Bronchial epithelial cell (primary cell): ENCODE measurements around the gene ZNF716. TPM values are rescaled to one million over a fixed set of nuclear protein-coding genes. Genes with fewer than 3 reads are reported as not detected.

Source experiments
- DNase-seq: peaks from one replicate; pipeline ENCODE4 v3.0.0-alpha.2; 2010; ENCODE audit warnings: low read depth
- FAIRE-seq: peaks from 2 replicates; lab custom pipeline; 2011; peaks lifted over from hg19 to GRCh38; lab: Jason Lieb, UNC
- H3K27me3 ChIP-seq: 2 replicates; pipeline ENCODE4 v1.5.1; 2011; ENCODE audit warnings: low read length; ENCODE audit not compliant: control insufficient read depth, insufficient read depth
- H3K36me3 ChIP-seq: 2 replicates; pipeline ENCODE4 v1.5.1; 2011; ENCODE audit warnings: low read length; ENCODE audit not compliant: control insufficient read depth, insufficient read depth
- H3K4me3 ChIP-seq: 2 replicates; pipeline ENCODE4 v1.5.1; 2011; ENCODE audit warnings: mild to moderate bottlenecking, low read depth, low read length, control low read depth
- total RNA-seq: library from RNA; depleted of rRNA; stranded (reverse); fragments of >200 nt; gene quantifications from 2 replicates; pipeline ENCODE4 v1.2.1, GENCODE V29; 2014
- TF ChIP-seq, protein P1 (sequence below): IDR thresholded peaks from 2 replicates; pipeline ENCODE4 v1.5.1; 2011; ENCODE audit warnings: mild to moderate bottlenecking, moderate library complexity, low read length, control low read depth, inconsistent platforms; ENCODE audit not compliant: insufficient read depth, severe bottlenecking

ZNF716 gene
- total RNA-seq, 1 donor from 2014 or later: not detected

DNA sequence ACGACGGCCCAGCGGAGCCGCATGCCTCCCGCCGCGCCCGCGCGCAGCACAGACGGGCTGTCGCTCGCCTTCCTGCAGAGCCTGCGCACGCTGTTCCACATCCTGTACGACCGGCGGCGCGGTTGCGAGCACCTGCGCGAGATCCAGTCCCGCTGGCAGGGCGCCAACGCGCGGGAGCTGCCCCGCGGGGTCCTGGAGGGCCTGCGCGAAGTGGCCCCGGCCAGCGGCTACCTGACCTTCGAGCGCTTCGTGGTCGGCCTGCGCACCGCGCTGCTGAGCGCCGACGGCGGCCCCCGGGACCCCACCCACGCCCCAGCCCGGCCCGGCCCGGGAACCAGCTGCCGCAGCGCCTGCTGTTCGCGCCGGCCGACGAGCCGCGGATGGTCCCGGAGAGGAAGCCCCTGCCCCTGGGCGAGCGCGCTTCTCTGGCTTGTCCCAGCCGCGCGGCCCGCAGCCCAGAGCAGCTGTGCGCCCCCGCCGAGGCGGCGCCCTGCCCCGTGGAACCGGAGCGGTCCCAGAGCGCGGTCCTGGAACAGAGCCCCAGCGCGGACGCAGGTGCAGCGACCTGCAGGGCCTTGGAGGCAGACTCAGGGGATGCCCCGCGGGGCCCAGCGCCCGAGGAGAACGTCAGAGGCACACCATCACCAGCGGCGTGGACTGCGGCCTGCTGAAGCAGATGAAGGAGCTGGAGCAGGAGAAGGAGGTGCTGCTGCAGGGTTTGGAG, 25.3 kb upstream of the ZNF716 start:
- no peaks in the 10 kb centered on the region for H3K36me3 ChIP-seq
- TF ChIP-seq, protein P1, sequence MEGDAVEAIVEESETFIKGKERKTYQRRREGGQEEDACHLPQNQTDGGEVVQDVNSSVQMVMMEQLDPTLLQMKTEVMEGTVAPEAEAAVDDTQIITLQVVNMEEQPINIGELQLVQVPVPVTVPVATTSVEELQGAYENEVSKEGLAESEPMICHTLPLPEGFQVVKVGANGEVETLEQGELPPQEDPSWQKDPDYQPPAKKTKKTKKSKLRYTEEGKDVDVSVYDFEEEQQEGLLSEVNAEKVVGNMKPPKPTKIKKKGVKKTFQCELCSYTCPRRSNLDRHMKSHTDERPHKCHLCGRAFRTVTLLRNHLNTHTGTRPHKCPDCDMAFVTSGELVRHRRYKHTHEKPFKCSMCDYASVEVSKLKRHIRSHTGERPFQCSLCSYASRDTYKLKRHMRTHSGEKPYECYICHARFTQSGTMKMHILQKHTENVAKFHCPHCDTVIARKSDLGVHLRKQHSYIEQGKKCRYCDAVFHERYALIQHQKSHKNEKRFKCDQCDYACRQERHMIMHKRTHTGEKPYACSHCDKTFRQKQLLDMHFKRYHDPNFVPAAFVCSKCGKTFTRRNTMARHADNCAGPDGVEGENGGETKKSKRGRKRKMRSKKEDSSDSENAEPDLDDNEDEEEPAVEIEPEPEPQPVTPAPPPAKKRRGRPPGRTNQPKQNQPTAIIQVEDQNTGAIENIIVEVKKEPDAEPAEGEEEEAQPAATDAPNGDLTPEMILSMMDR: no peak
- FAIRE-seq (no peak), DNase-seq (no peak)
- no peaks in the 10 kb centered on the region for H3K27me3 ChIP-seq
- no peak overlapping the region for H3K4me3 ChIP-seq

DNA sequence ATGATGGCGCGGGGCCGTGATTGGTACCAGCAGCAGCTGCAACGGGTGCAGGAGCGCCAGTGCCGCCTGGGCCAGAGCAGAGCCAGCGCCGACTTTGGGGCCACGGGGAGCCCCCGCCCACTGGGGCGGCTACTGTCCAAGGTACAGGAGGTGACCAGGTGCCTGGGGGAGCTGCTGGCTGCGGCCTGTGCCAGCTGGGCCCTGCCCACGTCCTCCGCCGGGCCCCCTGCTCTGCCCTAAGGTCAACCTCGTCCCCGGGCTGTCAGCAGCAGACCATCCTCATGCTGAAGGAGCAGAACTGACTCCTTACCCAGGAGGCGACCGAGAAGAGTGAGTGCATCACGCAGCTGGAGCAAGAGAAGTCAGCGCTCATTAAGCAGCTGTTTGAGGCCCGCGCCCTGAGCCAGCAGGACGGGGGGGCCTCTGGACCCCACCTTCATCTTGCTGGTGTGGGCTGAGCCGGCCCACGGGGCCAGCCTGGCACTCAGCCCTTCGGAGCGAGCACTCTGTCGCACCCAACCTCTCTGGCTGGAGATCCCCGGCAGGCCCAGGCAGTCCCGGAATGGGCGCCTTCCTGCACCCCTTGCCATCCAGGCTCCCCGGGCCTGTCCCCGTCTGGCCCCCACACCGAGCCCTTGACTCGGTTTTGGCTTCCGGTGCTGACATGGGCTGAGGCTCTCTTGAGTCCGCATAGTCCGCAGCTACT, 24.6 kb upstream of the ZNF716 start:
- no peaks in the 10 kb centered on the region for H3K27me3 ChIP-seq
- no peak for FAIRE-seq
- no peaks in the 10 kb centered on the region for H3K36me3 ChIP-seq
- no peak for DNase-seq
- TF ChIP-seq, protein P1: no peak
- H3K4me3 ChIP-seq: no peak overlapping the region

DNA sequence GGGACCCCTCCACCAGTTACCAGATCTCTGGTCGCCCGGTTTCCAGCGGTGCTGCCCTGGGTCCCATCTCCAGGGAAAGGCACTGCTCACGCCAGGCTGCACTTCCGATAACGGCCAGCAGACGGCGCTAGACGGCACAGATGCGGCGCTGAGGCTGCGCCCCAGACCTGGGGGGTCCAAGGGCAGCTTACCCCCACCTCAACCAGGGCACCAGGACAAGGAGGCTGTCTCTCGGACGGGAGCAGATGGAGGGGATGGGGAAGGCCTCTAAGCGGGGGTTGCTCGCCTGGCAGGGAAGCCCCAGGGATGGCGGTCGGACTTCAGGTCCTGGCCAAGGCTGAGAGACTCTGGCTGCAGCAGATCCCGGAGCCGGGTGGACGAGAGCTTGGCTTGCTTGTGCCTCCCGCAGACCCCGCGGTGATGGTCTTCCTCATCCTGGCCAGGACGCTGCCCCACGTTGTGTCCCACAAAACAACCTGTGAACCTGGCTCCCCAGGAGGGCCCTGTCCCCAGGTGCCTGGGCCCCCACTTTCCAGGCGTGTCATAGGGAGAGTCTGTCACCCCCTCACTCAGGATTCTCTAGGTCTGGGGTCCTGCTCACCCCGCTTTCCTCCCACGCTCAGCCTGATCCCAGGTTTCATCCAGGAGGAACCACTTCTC, 23.9 kb upstream of the ZNF716 start:
- no peak overlapping the region for H3K4me3 ChIP-seq
- DNase-seq: no peak
- no peaks in the 10 kb centered on the region for H3K36me3 ChIP-seq
- no peaks in the 10 kb centered on the region for H3K27me3 ChIP-seq
- no peak for FAIRE-seq
- TF ChIP-seq, protein P1: peak; percentile 7

DNA sequence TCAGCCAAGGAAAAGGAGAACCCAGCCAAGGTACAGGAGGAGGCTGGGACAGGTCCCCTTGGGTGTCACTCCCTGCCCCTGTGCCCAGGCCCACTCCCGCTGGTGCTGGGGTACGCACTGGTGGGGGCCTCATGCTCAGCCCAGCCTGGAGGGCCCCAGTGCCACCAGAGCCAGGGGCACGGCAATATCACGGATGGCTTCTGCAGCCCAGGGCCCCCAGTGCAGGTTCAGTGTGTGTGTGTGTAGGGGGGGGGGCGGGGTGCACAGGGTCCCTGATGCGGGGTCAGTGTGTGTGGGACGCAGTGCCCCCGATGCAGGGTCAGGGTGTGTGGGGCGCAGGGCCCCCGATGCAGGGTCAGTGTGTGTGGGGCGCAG, 23.4 kb upstream of the ZNF716 start:
- no peak for DNase-seq
- TF ChIP-seq, protein P1: no peak
- no peak for FAIRE-seq
- H3K27me3 ChIP-seq: no peaks in the 10 kb centered on the region
- no peaks in the 10 kb centered on the region for H3K36me3 ChIP-seq
- H3K4me3 ChIP-seq: no peak overlapping the region

DNA sequence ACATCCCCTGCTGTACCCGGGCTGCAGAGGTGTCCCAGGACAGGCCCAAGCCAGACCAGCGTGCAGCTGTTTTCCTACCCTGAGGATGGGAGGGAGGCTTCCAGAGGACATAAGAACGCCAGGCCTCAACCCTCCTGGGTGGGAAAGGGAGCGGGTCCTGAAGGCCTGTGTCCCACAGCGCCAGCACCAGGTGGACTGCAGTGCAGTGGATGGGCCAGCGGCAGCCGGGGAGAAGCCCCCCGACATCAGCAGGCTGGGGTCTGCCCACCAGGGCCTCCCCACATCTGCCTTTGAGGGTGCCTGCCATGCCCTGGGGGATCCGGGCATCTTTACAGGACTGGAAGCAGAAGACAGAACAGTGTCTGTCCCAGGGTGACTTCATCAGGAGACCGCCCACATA, 22.8 kb upstream of the ZNF716 start:
- TF ChIP-seq, protein P1: no peak
- DNase-seq: no peak
- Histone ChIP-seq H3K27me3 (no peaks in the 10 kb centered on the region), H3K36me3 (no peaks in the 10 kb centered on the region), H3K4me3 (no peak overlapping the region)
- no peak for FAIRE-seq
